22Rv1 (cell line): ENCODE measurements around the gene RB1.

Source experiments
- CTCF ChIP-seq: fragments of 450-650 bp; IDR thresholded peaks from 2 replicates; pipeline ENCODE4 v1.5.1; 2017; ENCODE audit warnings: mild to moderate bottlenecking
- ZFX ChIP-seq: fragments of 450-650 bp; IDR thresholded peaks from 2 replicates; pipeline ENCODE4 v1.6.1; 2017; ENCODE audit warnings: antibody characterized with exemption, borderline replicate concordance

DNA sequence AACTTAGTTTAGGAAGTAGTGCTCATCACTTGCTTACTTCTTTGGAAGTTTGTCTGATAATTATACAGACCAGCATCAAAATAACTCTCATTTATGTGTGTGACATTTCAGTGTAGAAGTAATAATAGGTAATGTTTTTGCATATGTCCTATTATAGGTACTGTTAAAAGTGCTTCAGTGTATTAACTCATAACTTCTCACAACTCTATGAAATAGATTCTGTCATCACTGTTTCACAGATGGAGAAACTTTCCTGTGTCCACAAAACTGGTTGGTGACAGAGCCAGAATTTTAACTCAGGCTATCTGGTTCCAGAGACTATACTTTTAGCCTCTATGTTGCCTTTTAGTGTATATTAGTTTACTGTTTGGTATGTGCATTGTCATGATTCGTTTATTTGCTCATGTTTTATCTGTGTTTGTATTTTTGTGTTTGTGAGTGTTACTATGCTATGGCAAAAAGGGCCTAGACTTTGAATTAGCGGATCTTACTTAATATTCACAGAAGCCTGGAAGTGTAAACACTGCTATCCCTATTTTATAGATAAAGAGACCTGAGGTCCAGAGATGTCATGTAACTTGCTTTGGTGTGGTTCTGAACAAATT is 96.6 kb downstream of the RB1 start:
- TF ChIP-seq CTCF (no peak), ZFX (no peak)
